HepG2 (cell line): ENCODE data around the gene PDCD10. TPM values are rescaled to one million over a fixed set of nuclear protein-coding genes. Genes with fewer than 3 reads are reported as not detected.
A peak's percentile ranks its signal among the peaks of the same experiment; 100 is the strongest.

Experiments used
- ASH2L ChIP-seq: fragments of 300-600, 200-600 bp; sonication (generic); IDR thresholded peaks from 2 replicates; pipeline ENCODE4 v1.7.0; 2017; ENCODE audit warnings: low read depth, mild to moderate bottlenecking, moderate library complexity, mixed read lengths, low read length; ENCODE audit not compliant: insufficient read length
- GLI4 ChIP-seq: sonication (generic); formaldehyde crosslinking; IDR thresholded peaks from 2 replicates; pipeline ENCODE4 v1.5.1; 2020; ENCODE audit warnings: missing genetic modification reagents, mild to moderate bottlenecking, moderate library complexity, borderline replicate concordance
- HHEX ChIP-seq: IDR thresholded peaks from 2 replicates; pipeline ENCODE4 v1.6.1; 2016; ENCODE audit warnings: control low read depth
- PHB2 ChIP-seq: fragments of 450-650 bp; IDR thresholded peaks from 2 replicates; pipeline ENCODE4 v1.6.1; 2018; ENCODE audit not compliant: partially characterized antibody
- SMAD9 ChIP-seq: sonication (generic); formaldehyde crosslinking; IDR thresholded peaks from 2 replicates; pipeline ENCODE4 v1.5.1; 2020; ENCODE audit warnings: mild to moderate bottlenecking, missing genetic modification reagents
- SP4 ChIP-seq: sonication (generic); formaldehyde crosslinking; IDR thresholded peaks from 2 replicates; pipeline ENCODE4 v1.8.1; 2023; ENCODE audit warnings: mild to moderate bottlenecking, missing genetic modification reagents
- U2AF2 ChIP-seq: fragments of 200-400 bp; formaldehyde crosslinking; IDR thresholded peaks from 2 replicates; pipeline ENCODE4 v1.6.1; 2017; ENCODE audit warnings: low read depth, mild to moderate bottlenecking, low read length
- ZNF225 ChIP-seq: sonication (generic); formaldehyde crosslinking; IDR thresholded peaks from 2 replicates; pipeline ENCODE4 v1.4.0; 2020; ENCODE audit warnings: mild to moderate bottlenecking, missing genetic modification reagents
- ZNF432 ChIP-seq: sonication (generic); formaldehyde crosslinking; IDR thresholded peaks from 2 replicates; pipeline ENCODE4 v1.5.0; 2020; ENCODE audit warnings: missing genetic modification reagents, mild to moderate bottlenecking, borderline replicate concordance
- ZNF441 ChIP-seq: sonication (generic); formaldehyde crosslinking; IDR thresholded peaks from 2 replicates; pipeline ENCODE4 v1.7.0; 2021; ENCODE audit warnings: missing genetic modification reagents, borderline replicate concordance
- ZNF776 ChIP-seq: sonication (generic); formaldehyde crosslinking; IDR thresholded peaks from 2 replicates; pipeline ENCODE4 v1.4.0; 2020; ENCODE audit warnings: mild to moderate bottlenecking, missing genetic modification reagents
- ZNF792 ChIP-seq: IDR thresholded peaks from 2 replicates; pipeline ENCODE4 v1.6.1; 2016
- ZNF879 ChIP-seq: sonication (generic); formaldehyde crosslinking; IDR thresholded peaks from 2 replicates; pipeline ENCODE4 v1.8.1; 2023; ENCODE audit warnings: missing genetic modification reagents
- ZSCAN31 ChIP-seq: sonication (generic); formaldehyde crosslinking; IDR thresholded peaks from 2 replicates; pipeline ENCODE4 v1.5.0; 2020; ENCODE audit warnings: low read depth, mild to moderate bottlenecking, missing genetic modification reagents
- polyA plus RNA-seq, 8 experiments: library from polyadenylated mRNA; depleted of rRNA in 3 of 8; stranded (reverse) in 7 of 8; unstranded in 1 of 8; fragments of >200 nt; fragmentation: Illumina TruSeq in 4 of 8; extraction: Trizol in 4 of 8; gene quantifications; 2 replicates each; pipeline versions ENCODE4 v1.2.1 to v1.2.3, GENCODE V29; 2011 to 2016; ENCODE audit warnings: low read depth in 4 of 8, missing spikeins in 1 of 8, mixed read lengths in 1 of 8; ENCODE audit not compliant: insufficient read depth in 1 of 8
- total RNA-seq, 5 experiments: library from RNA; depleted of rRNA; stranded (reverse); fragments of >200 nt; fragmentation: Illumina TruSeq; extraction: Trizol; gene quantifications; 2 replicates each; pipeline ENCODE4 v1.2.3, GENCODE V29; 2016; ENCODE audit warnings: low read depth in 1 of 5
- TF ChIP-seq, protein P1 (sequence below): sonication (generic); formaldehyde crosslinking; IDR thresholded peaks from 2 replicates; pipeline ENCODE4 v1.4.0; 2020; ENCODE audit warnings: missing genetic modification reagents, borderline replicate concordance
- TF ChIP-seq, protein P2 (sequence below): sonication (generic); formaldehyde crosslinking; IDR thresholded peaks from 2 replicates; pipeline ENCODE4 v1.5.1; 2020; ENCODE audit warnings: mild to moderate bottlenecking, missing genetic modification reagents, moderate library complexity
- TF ChIP-seq, protein P3 (sequence below): sonication (generic); formaldehyde crosslinking; IDR thresholded peaks from 2 replicates; pipeline ENCODE4; 2020; ENCODE audit warnings: missing genetic modification reagents, mild to moderate bottlenecking, borderline replicate concordance
- TF ChIP-seq, protein P4 (sequence below): sonication (generic); formaldehyde crosslinking; IDR thresholded peaks from 2 replicates; pipeline ENCODE4 v1.4.0; 2020; ENCODE audit warnings: missing genetic modification reagents

PDCD10 gene
- total and polyA plus RNA-seq, 2 of the 13 experiments (the other 11 are each of a cell fraction or from before 2014, with no cell fraction given), result 48.5 to 53.9 TPM

DNA sequence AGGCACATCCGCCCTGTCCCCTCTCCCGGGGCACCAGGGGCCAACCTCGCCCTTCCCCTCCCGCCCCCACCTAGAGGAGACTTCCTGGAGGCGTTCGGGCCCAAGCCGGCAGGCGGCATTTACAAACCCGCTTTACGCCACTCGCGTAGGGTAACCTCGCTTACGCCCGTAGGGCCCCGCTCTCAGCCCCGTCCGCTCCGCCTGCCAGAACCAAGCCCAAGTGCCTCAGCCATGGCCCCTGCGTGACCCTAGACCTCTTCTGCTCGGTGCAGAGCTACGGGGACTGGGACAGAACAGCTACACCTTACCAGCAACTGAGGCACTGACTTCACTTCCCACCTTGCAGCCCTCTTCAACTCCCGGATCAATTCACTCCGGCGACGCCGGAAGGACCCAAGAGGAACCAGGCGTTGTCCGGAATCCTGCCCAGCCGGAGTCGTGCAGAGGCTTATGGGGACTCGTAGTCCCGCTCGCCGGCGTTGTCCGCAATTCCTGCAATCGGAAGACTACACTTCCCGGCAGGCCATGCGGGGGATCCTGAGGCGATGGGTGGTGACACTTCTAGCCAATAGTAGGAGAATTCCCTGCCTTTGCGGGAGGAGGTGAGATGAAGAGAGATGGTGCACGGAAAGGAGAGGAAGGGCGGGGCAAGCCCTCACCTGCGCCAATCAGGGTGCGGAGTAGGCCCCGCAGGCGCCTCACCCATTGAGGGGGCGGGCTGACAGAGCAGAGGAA, at the start of gene PDCD10 (continued):
- TF ChIP-seq, protein P1, sequence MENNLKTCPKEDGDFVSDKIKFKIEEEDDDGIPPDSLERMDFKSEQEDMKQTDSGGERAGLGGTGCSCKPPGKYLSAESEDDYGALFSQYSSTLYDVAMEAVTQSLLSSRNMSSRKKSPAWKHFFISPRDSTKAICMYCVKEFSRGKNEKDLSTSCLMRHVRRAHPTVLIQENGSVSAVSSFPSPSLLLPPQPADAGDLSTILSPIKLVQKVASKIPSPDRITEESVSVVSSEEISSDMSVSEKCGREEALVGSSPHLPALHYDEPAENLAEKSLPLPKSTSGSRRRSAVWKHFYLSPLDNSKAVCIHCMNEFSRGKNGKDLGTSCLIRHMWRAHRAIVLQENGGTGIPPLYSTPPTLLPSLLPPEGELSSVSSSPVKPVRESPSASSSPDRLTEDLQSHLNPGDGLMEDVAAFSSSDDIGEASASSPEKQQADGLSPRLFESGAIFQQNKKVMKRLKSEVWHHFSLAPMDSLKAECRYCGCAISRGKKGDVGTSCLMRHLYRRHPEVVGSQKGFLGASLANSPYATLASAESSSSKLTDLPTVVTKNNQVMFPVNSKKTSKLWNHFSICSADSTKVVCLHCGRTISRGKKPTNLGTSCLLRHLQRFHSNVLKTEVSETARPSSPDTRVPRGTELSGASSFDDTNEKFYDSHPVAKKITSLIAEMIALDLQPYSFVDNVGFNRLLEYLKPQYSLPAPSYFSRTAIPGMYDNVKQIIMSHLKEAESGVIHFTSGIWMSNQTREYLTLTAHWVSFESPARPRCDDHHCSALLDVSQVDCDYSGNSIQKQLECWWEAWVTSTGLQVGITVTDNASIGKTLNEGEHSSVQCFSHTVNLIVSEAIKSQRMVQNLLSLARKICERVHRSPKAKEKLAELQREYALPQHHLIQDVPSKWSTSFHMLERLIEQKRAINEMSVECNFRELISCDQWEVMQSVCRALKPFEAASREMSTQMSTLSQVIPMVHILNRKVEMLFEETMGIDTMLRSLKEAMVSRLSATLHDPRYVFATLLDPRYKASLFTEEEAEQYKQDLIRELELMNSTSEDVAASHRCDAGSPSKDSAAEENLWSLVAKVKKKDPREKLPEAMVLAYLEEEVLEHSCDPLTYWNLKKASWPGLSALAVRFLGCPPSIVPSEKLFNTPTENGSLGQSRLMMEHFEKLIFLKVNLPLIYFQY (CRISPR knock-in tag), result no peak; the same call in 1 of the 2 replicates
- TF ChIP-seq HHEX (CRISPR knock-in tag), result no peak
- TF ChIP-seq ZNF792 (CRISPR knock-in tag), result no peak
- TF ChIP-seq, protein P2, sequence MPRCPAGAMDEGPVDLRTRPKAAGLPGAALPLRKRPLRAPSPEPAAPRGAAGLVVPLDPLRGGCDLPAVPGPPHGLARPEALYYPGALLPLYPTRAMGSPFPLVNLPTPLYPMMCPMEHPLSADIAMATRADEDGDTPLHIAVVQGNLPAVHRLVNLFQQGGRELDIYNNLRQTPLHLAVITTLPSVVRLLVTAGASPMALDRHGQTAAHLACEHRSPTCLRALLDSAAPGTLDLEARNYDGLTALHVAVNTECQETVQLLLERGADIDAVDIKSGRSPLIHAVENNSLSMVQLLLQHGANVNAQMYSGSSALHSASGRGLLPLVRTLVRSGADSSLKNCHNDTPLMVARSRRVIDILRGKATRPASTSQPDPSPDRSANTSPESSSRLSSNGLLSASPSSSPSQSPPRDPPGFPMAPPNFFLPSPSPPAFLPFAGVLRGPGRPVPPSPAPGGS, result no peak; the same call in 1 of the 2 replicates
- TF ChIP-seq ZNF432 (CRISPR knock-in tag), result no peak
- peak; percentile 52; the same call in 1 of the 2 replicates for TF ChIP-seq ZSCAN31
- peak; percentile 85; the same call in 1 of the 2 replicates for TF ChIP-seq U2AF2
- TF ChIP-seq ZNF225, result peak; percentile 80
- TF ChIP-seq SP4 (CRISPR knock-in tag), result peak; percentile 66; the same call in 1 of the 2 replicates
- TF ChIP-seq ZNF776 (CRISPR knock-in tag), result no peak
- peak; percentile 86 for TF ChIP-seq ASH2L
- TF ChIP-seq, protein P3, sequence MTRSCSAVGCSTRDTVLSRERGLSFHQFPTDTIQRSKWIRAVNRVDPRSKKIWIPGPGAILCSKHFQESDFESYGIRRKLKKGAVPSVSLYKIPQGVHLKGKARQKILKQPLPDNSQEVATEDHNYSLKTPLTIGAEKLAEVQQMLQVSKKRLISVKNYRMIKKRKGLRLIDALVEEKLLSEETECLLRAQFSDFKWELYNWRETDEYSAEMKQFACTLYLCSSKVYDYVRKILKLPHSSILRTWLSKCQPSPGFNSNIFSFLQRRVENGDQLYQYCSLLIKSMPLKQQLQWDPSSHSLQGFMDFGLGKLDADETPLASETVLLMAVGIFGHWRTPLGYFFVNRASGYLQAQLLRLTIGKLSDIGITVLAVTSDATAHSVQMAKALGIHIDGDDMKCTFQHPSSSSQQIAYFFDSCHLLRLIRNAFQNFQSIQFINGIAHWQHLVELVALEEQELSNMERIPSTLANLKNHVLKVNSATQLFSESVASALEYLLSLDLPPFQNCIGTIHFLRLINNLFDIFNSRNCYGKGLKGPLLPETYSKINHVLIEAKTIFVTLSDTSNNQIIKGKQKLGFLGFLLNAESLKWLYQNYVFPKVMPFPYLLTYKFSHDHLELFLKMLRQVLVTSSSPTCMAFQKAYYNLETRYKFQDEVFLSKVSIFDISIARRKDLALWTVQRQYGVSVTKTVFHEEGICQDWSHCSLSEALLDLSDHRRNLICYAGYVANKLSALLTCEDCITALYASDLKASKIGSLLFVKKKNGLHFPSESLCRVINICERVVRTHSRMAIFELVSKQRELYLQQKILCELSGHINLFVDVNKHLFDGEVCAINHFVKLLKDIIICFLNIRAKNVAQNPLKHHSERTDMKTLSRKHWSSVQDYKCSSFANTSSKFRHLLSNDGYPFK (CRISPR knock-in tag), result peak; percentile 87
- TF ChIP-seq ZNF879, result 0 out of 2 replicates have a peak, but pooled peaks have one; percentile 68
- TF ChIP-seq, protein P4, sequence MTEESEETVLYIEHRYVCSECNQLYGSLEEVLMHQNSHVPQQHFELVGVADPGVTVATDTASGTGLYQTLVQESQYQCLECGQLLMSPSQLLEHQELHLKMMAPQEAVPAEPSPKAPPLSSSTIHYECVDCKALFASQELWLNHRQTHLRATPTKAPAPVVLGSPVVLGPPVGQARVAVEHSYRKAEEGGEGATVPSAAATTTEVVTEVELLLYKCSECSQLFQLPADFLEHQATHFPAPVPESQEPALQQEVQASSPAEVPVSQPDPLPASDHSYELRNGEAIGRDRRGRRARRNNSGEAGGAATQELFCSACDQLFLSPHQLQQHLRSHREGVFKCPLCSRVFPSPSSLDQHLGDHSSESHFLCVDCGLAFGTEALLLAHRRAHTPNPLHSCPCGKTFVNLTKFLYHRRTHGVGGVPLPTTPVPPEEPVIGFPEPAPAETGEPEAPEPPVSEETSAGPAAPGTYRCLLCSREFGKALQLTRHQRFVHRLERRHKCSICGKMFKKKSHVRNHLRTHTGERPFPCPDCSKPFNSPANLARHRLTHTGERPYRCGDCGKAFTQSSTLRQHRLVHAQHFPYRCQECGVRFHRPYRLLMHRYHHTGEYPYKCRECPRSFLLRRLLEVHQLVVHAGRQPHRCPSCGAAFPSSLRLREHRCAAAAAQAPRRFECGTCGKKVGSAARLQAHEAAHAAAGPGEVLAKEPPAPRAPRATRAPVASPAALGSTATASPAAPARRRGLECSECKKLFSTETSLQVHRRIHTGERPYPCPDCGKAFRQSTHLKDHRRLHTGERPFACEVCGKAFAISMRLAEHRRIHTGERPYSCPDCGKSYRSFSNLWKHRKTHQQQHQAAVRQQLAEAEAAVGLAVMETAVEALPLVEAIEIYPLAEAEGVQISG (CRISPR knock-in tag), result peak; percentile 65
- TF ChIP-seq GLI4 (CRISPR knock-in tag), result no peak
- TF ChIP-seq PHB2, result no peak
- TF ChIP-seq ZNF441 (CRISPR knock-in tag), result no peak
- no peak for TF ChIP-seq SMAD9 (CRISPR knock-in tag)
